Measurements from ENCODE around the gene HMOX2. TPM values are rescaled to one million over a fixed set of nuclear protein-coding genes. Genes with fewer than 3 reads are reported as not detected.

Gene HMOX2
- total RNA-seq, 1 donor, result 57.9 TPM

DNA sequence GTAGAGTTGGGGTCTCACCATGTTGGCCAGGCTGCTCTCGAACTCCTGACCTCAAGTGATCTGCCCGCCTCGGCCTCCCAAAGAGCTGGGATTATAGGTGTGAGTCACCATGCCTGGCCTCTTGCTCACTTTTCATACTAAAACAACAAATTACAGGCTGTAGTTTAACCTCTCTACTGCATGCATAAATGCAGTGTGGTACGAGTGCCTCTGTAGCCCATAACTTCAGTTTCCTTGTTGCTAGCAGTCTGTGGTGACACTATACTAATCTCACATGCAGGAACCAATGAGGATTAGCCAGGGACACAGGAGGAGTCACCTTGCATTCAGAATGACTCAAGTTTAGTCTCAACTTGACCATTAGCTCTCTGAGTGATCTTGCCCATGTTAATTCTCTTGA is 20.1 kb downstream of the HMOX2 start:
- no peak overlapping the region for H3K4me3 ChIP-seq (ENCODE audit: low read depth, low read length)
- DNase-seq (ENCODE audit: low read depth), result peak; percentile 46
- TF ChIP-seq, protein P1, sequence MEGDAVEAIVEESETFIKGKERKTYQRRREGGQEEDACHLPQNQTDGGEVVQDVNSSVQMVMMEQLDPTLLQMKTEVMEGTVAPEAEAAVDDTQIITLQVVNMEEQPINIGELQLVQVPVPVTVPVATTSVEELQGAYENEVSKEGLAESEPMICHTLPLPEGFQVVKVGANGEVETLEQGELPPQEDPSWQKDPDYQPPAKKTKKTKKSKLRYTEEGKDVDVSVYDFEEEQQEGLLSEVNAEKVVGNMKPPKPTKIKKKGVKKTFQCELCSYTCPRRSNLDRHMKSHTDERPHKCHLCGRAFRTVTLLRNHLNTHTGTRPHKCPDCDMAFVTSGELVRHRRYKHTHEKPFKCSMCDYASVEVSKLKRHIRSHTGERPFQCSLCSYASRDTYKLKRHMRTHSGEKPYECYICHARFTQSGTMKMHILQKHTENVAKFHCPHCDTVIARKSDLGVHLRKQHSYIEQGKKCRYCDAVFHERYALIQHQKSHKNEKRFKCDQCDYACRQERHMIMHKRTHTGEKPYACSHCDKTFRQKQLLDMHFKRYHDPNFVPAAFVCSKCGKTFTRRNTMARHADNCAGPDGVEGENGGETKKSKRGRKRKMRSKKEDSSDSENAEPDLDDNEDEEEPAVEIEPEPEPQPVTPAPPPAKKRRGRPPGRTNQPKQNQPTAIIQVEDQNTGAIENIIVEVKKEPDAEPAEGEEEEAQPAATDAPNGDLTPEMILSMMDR (IDR thresholded peaks at IDR 0.05; ENCODE audit: insufficient read depth, low read depth, low read length), result no peak

DNA sequence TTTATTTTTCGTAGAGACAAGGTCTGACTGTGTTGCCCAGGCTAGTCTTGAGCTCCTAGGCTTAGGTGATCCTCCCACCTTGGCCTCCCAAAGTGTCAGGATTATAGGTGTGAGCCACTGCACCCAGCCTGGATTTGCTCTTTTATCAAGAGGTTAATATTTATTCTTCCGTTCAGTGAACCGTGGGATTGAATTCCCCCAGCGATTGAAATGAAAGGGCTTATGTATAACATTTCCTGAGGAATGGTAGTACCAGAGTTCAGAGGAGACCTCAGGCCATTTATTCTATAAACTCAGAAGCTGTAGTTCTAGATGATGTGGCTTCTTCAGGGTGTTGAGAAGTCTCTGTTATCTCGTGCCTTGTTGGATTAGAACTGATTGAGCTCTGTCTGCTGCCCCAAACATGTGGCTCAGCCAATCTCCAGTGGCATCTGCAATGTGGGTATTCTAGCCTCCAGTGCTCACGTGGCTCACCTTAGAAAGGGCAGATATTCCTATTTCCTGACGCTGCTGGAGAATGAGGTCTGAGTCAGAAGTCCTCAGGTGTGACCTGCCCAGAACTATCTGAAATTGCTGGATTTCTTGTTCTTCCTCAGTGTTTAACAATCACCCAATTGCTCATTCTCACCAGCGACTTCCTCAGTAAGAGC is 22.5 kb downstream of the HMOX2 start:
- TF ChIP-seq, protein P1 (IDR thresholded peaks at IDR 0.05; ENCODE audit: insufficient read depth, low read depth, low read length), result no peak
- DNase-seq (ENCODE audit: low read depth), result no peak
- H3K4me3 ChIP-seq (ENCODE audit: low read depth, low read length), result no peak overlapping the region

GRCh38 chr16:4499196-4499555 is 23.0 kb downstream of the HMOX2 start:
- DNase-seq (ENCODE audit: low read depth), result no peak
- TF ChIP-seq, protein P1 (IDR thresholded peaks at IDR 0.05; ENCODE audit: insufficient read depth, low read depth, low read length), result no peak
- no peak overlapping the region for H3K4me3 ChIP-seq (ENCODE audit: low read depth, low read length)

DNA sequence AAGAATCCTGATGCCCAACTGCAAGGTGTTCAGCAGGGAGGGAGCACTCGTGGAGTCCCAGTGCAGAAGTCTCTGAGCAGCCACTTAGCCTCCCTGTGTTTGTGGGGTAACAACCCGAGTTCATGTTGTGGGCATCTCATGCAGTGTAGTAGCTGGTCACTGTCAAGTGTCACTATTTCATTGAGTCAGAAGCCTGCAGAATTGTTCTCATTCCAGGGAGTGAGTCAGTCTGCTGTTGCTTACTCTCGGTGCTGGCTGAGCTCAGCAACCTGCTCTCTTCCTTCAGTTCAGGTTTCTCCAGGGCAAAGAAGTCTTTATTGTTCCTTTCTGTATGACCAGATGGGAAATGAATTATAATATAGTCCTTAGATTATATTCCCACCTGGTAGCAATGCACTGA is 24.1 kb downstream of the HMOX2 start:
- TF ChIP-seq, protein P1 (IDR thresholded peaks at IDR 0.05; ENCODE audit: insufficient read depth, low read depth, low read length), result no peak
- DNase-seq (ENCODE audit: low read depth), result peak; percentile 89
- peak overlapping the region; percentile 21 for H3K4me3 ChIP-seq (ENCODE audit: low read depth, low read length)

DNA sequence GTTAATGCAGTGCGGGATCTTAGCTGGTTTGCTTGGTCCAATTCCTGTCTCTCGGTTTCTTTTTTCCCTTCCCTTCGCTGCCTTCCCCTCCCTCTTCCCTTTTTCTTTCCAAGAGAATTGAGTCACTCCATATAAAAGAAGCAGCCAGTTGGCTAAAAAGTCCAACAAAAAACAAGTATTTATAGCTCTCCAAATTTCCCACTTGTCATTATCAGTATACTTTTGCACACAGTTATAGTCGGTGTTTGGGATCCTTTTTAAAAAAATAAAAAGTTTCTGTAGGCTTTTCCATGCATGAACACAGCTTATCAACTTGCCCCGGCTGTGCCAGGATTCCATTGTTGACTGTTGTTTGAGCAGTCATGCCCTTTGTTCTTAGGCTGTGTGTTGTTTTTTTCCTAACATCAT is 24.9 kb downstream of the HMOX2 start:
- TF ChIP-seq, protein P1 (IDR thresholded peaks at IDR 0.05; ENCODE audit: insufficient read depth, low read depth, low read length), result no peak
- no peak for DNase-seq (ENCODE audit: low read depth)
- no peak overlapping the region for H3K4me3 ChIP-seq (ENCODE audit: low read depth, low read length)

- DNase-seq (ENCODE audit: low read depth), result no peak
- no peak overlapping the region for H3K4me3 ChIP-seq (ENCODE audit: low read depth, low read length)
- TF ChIP-seq, protein P1 (IDR thresholded peaks at IDR 0.05; ENCODE audit: insufficient read depth, low read depth, low read length), result no peak
Measured at GRCh38 chr16:4505356-4506147, 29.4 kb downstream of the HMOX2 start.
